Mammary epithelial cell (primary cell): Measurements from ENCODE around the gene INO80.

Source experiments
- EZH2 ChIP-seq: IDR thresholded peaks from 2 replicates; pipeline ENCODE4 v1.6.1; 2012; ENCODE audit warnings: low read length, inconsistent platforms, borderline replicate concordance
- TF ChIP-seq, protein P1 (sequence below), 2 donors: IDR thresholded peaks in 1 of 2; conservative IDR thresholded peaks in 1 of 2; 2 replicates each; pipeline ENCODE4 v1.5.1; 2011 to 2012; ENCODE audit warnings: inconsistent platforms in 2 of 2, low read length in 2 of 2, mild to moderate bottlenecking in 2 of 2, control low read depth in 1 of 2, low read depth in 1 of 2; ENCODE audit not compliant: insufficient read depth in 1 of 2; ENCODE audit errors: extremely low read depth in 1 of 2

DNA sequence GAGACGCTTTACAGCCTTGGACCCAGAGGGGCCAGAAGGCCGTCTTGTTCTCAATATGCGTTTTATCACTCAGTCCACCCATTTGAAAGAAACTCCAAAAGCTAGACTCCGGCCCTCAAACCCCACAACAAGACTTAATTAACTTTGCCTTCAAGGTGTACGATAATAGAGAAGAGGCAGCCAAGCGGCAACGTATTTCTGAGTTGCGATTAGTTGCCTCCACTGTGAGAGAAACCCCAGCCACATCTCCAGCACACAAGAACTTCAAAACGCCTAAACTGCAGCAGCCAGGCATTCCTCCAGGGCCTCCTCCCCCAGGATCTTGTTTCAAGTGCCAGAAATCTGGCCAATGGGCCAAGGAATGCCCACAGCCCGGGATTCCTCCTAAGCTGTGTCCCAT, 17.4 kb upstream of the INO80 start:
- TF ChIP-seq, protein P1, sequence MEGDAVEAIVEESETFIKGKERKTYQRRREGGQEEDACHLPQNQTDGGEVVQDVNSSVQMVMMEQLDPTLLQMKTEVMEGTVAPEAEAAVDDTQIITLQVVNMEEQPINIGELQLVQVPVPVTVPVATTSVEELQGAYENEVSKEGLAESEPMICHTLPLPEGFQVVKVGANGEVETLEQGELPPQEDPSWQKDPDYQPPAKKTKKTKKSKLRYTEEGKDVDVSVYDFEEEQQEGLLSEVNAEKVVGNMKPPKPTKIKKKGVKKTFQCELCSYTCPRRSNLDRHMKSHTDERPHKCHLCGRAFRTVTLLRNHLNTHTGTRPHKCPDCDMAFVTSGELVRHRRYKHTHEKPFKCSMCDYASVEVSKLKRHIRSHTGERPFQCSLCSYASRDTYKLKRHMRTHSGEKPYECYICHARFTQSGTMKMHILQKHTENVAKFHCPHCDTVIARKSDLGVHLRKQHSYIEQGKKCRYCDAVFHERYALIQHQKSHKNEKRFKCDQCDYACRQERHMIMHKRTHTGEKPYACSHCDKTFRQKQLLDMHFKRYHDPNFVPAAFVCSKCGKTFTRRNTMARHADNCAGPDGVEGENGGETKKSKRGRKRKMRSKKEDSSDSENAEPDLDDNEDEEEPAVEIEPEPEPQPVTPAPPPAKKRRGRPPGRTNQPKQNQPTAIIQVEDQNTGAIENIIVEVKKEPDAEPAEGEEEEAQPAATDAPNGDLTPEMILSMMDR (conservative IDR thresholded peaks at IDR 0.05 in 1 of 2, IDR thresholded peaks at IDR 0.05 in 1 of 2; ENCODE audit: extremely low read depth in 1 of 2, insufficient read depth in 1 of 2, low read depth in 1 of 2, low read length in 2 of 2), result no peak
- no peak for TF ChIP-seq EZH2
